ENCODE measurements around the gene TBC1D3L.
"Not testable (repeated sequence)": the region's sequence is repeated elsewhere in the genome, so short reads cannot be mapped to it uniquely, and the experiment has no call there.

Gene TBC1D3L

DNA sequence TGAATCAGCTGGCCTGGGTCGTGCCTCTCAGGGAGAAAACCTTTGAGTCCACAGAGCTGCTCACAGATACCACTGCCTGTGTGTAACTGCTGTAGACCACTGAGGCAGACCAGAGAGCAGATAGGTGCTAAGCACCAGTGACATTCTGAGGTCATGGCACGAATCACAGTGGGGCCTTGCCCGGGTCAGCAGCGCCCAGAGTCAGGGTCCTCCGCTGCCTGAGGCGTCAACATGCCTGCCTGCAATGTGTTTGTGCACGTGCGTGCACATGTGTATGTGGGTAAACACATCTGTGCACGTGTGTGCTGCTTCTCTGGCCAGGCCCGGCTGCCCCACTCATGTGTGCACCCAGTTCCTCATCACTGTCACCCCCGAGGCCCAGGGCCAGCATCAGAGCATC is at the start of gene TBC1D3L:
TSS of gene TBC1D3L (minus strand) at position 101 of the 400 bp plus-strand sequence. CDS start 1,540 bp downstream, outside the sequence.
- DNase-seq, result not testable (repeated sequence)

DNA sequence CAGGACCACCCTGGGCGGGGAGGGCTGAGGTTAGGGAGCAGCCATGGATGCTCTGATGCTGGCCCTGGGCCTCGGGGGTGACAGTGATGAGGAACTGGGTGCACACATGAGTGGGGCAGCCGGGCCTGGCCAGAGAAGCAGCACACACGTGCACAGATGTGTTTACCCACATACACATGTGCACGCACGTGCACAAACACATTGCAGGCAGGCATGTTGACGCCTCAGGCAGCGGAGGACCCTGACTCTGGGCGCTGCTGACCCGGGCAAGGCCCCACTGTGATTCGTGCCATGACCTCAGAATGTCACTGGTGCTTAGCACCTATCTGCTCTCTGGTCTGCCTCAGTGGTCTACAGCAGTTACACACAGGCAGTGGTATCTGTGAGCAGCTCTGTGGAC is 14.8 kb upstream of the TBC1D3L start, which contains the start of gene TBC1D3D:
TSS of gene TBC1D3D (plus strand) at position 301 of the 400 bp plus-strand sequence. CDS start 1,585 bp downstream, outside the sequence.
- not testable (repeated sequence) for DNase-seq

Measured in NCI-H526 treated with DMSO at 0.1 percent for 48 hours (cell line).